Neural crest cell (in vitro differentiated cells): ENCODE results near the gene HOPX. TPM values are rescaled to one million over a fixed set of nuclear protein-coding genes. Genes with fewer than 3 reads are reported as not detected.

Experiments used
- DNase-seq: peaks from one replicate; pipeline ENCODE4 v3.0.0; 2021; ENCODE audit warnings: low read depth, mixed read lengths, low spot score
- H3K27ac Mint-ChIP-seq: one replicate; pipeline ENCODE4 v1.8.0; 2021; ENCODE audit warnings: mild to moderate bottlenecking, mixed read lengths; ENCODE audit not compliant: unreplicated experiment
- H3K27me3 Mint-ChIP-seq: 2 replicates; pipeline ENCODE4 v1.8.0; 2021; ENCODE audit warnings: low read depth, mild to moderate bottlenecking, mixed read lengths
- H3K36me3 Mint-ChIP-seq: 2 replicates; pipeline ENCODE4 v1.8.0; 2021; ENCODE audit warnings: low read depth, mild to moderate bottlenecking, mixed read lengths
- H3K4me1 Mint-ChIP-seq: 2 replicates; pipeline ENCODE4 v1.8.0; 2021; ENCODE audit warnings: mixed read lengths
- H3K4me3 Mint-ChIP-seq: one replicate; pipeline ENCODE4 v1.8.0; 2021; ENCODE audit warnings: mild to moderate bottlenecking, mixed read lengths
- H3K9me3 Mint-ChIP-seq: 2 replicates; pipeline ENCODE4 v1.8.0; 2021; ENCODE audit warnings: mixed read lengths
- total RNA-seq: library from RNA; stranded (reverse); gene quantifications from 2 replicates; pipeline ENCODE4 v1.2.1, GENCODE V29; 2021
- TF ChIP-seq, protein P1 (sequence below): fragments of 200-600 bp; sonication (generic); conservative IDR thresholded peaks from 2 replicates; pipeline ENCODE4 v1.5.0; 2021; ENCODE audit warnings: antibody characterized with exemption, mild to moderate bottlenecking

The HOPX gene
- total RNA-seq, 1 donor from 2014 or later: not detected

DNA sequence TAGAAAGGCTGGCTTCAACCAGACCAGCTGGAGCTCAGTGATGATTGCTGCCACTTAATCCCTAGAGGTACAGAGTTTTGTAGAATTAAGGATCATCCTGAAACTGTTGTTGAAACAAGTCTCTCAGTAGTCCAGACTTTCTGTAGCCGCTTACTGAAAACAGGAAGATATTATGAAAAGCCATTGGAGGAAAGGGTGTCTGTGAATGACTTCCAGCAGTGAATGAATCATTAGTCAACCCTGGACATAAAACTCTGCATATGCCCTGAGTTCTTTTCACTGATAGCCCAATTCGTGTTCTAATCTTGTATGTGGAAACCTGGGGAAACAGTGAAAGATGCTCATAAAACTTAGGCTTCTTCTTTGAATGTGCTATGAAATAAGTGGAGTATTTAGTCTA, 14.8 kb downstream of the HOPX start:
- H3K27me3 Mint-ChIP-seq: peaks cover 49% of the 10 kb centered on the region
- H3K4me1 Mint-ChIP-seq: no peaks in the 10 kb centered on the region
- no peak for DNase-seq
- H3K4me3 Mint-ChIP-seq: no peak overlapping the region
- peaks cover 5% of the 10 kb centered on the region for H3K9me3 Mint-ChIP-seq
- TF ChIP-seq, protein P1, sequence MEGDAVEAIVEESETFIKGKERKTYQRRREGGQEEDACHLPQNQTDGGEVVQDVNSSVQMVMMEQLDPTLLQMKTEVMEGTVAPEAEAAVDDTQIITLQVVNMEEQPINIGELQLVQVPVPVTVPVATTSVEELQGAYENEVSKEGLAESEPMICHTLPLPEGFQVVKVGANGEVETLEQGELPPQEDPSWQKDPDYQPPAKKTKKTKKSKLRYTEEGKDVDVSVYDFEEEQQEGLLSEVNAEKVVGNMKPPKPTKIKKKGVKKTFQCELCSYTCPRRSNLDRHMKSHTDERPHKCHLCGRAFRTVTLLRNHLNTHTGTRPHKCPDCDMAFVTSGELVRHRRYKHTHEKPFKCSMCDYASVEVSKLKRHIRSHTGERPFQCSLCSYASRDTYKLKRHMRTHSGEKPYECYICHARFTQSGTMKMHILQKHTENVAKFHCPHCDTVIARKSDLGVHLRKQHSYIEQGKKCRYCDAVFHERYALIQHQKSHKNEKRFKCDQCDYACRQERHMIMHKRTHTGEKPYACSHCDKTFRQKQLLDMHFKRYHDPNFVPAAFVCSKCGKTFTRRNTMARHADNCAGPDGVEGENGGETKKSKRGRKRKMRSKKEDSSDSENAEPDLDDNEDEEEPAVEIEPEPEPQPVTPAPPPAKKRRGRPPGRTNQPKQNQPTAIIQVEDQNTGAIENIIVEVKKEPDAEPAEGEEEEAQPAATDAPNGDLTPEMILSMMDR: no peak
- H3K27ac Mint-ChIP-seq: no peak overlapping the region
- no peaks in the 10 kb centered on the region for H3K36me3 Mint-ChIP-seq

DNA sequence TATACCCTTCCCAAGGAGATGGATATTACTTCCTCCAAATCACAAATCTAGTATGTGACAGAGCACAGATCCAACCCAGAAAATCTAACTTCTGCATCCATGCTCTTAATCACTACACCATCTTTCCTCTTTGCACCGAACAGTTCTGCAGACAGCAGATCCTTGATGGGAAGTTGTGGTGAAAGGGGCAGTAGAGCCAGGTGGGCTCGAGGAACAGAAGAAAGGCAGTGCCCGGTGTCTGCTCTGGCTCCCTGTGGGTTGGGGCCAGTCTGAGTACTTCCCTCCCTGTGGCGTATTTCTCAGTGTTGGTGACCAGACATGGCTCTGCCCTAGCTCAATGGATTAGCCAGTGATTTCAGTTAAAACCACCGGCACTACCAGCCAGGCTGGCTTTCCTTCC, 15.3 kb downstream of the HOPX start:
- no peak overlapping the region for H3K4me3 Mint-ChIP-seq
- H3K9me3 Mint-ChIP-seq: peaks cover 5% of the 10 kb centered on the region
- TF ChIP-seq, protein P1: no peak
- H3K4me1 Mint-ChIP-seq: no peaks in the 10 kb centered on the region
- no peaks in the 10 kb centered on the region for H3K36me3 Mint-ChIP-seq
- H3K27ac Mint-ChIP-seq: no peak overlapping the region
- no peak for DNase-seq
- peaks cover 54% of the 10 kb centered on the region for H3K27me3 Mint-ChIP-seq

DNA sequence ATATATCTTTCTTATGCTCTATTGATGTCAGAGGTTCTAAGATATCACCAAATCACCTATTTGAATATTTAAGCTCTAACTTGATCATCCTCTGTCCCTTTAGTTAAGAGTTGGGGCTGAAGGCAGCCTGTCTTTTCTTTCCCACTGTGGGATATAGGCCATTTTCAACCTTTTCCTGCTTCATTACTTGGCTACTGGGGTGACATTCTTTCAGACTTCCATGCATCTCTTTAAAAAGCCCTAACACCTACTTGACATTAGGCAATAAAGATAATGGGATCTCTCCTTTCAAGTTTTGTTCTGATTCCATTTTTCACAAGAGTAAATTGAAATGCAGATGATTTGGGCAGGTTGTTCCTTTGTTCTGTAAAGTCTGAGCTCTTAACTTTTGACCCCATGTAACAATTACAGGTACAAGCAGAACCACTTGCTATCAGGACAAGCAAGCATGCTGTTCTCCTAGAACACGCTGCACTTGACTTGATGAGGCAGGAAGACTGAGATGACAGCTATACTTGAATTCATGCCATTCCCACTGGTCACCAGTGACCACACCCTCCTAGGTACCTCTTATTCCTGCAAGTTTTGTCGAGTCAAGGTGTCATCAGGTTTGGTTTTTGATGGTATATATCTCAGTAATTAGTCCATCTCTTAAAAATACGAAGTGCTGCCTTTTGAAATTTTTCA, 18.2 kb downstream of the HOPX start:
- DNase-seq: no peak
- Mint-ChIP-seq H3K9me3 (no peaks in the 10 kb centered on the region), H3K4me3 (no peak overlapping the region), H3K4me1 (no peaks in the 10 kb centered on the region), H3K36me3 (no peaks in the 10 kb centered on the region), H3K27me3 (peaks cover 75% of the 10 kb centered on the region), H3K27ac (no peak overlapping the region)
- TF ChIP-seq, protein P1: no peak

DNA sequence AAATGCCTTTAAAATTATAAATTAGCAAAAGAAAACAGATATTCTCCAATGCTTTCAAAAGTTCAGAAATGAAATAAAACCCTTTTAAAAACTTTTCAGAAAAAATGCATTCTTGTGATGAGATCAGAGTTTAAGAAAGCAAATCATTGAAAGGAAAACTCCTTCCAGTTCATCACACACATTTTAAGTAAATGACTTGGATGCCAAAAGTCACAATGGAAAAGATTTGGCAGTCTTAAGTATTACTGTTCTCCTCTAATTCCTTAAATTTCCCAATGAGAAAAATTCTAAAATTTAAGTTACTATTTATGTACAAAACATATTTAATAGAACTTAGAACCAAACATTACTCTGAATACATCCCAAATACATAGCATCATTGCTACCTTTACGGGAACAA, 21.1 kb downstream of the HOPX start:
- no peak for DNase-seq
- Mint-ChIP-seq H3K27me3 (peaks cover 81% of the 10 kb centered on the region), H3K27ac (no peak overlapping the region), H3K36me3 (no peaks in the 10 kb centered on the region), H3K4me3 (no peak overlapping the region), H3K9me3 (no peaks in the 10 kb centered on the region), H3K4me1 (peaks cover 6% of the 10 kb centered on the region)
- TF ChIP-seq, protein P1: no peak

DNA sequence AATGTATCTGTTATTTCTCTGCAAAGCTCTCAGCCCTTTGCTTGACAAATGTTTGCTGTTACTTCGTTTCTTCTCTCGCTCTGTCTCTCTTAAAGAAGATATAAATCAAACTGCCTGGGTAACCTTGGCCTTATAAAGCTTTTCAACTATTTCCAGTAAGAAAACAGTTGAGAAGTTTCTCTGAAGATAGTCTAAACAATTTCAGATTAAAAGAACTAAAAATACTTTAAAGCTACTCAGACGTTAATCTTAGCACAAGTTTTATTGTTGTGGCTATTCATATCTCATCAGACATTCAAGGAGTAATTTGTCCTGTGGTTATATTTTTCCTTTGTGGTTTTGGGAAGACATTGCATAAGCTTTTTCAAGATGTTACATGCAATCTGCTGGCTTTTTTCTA, 22.6 kb downstream of the HOPX start:
- peaks cover 85% of the 10 kb centered on the region for H3K27me3 Mint-ChIP-seq
- DNase-seq: no peak
- no peak overlapping the region for H3K4me3 Mint-ChIP-seq
- H3K9me3 Mint-ChIP-seq: no peaks in the 10 kb centered on the region
- H3K4me1 Mint-ChIP-seq: peaks cover 10% of the 10 kb centered on the region
- TF ChIP-seq, protein P1: no peak
- no peak overlapping the region for H3K27ac Mint-ChIP-seq
- H3K36me3 Mint-ChIP-seq: no peaks in the 10 kb centered on the region
